ENCODE results near the gene PJA1.

Gene PJA1

GRCh38 chrX:69126642-69127041 lies 38.6 kb downstream of the PJA1 start:
- H3K36me3 ChIP-seq (ENCODE audit: insufficient read depth, low read length), result no peaks in the 10 kb centered on the region
- no peaks in the 10 kb centered on the region for H3K9me3 ChIP-seq (ENCODE audit: insufficient read depth, low read depth, low read length)
- no peak overlapping the region for H3K4me3 ChIP-seq (ENCODE audit: low read length)
- peaks cover 9% of the 10 kb centered on the region; the same call in 1 of the 2 replicates for H3K4me1 ChIP-seq (ENCODE audit: insufficient read depth, low read length)
- no peak overlapping the region for H3K9ac ChIP-seq (ENCODE audit: low read depth, low read length)
- WGBS, result 92% methylated on average over 4 of the region's 5 CpGs
- H3K27me3 ChIP-seq (ENCODE audit: insufficient read depth, low read length), result peaks cover 35% of the 10 kb centered on the region
- no peak overlapping the region for H3K27ac ChIP-seq (ENCODE audit: low read depth, low read length)

GRCh38 chrX:69125094-69125493 lies 40.2 kb downstream of the PJA1 start:
- no peaks in the 10 kb centered on the region for H3K9me3 ChIP-seq (ENCODE audit: insufficient read depth, low read depth, low read length)
- 97% methylated on average over 5 of the region's 5 CpGs for WGBS
- no peak overlapping the region for H3K4me3 ChIP-seq (ENCODE audit: low read length)
- peaks cover 31% of the 10 kb centered on the region for H3K27me3 ChIP-seq (ENCODE audit: insufficient read depth, low read length)
- H3K9ac ChIP-seq (ENCODE audit: low read depth, low read length), result no peak overlapping the region
- H3K27ac ChIP-seq (ENCODE audit: low read depth, low read length), result no peak overlapping the region
- H3K4me1 ChIP-seq (ENCODE audit: insufficient read depth, low read length), result peaks cover 5% of the 10 kb centered on the region; the same call in 1 of the 2 replicates
- no peaks in the 10 kb centered on the region for H3K36me3 ChIP-seq (ENCODE audit: insufficient read depth, low read length)

- H3K4me3 ChIP-seq (ENCODE audit: low read length), result no peak overlapping the region
- 92% methylated on average over 3 of the region's 3 CpGs for WGBS
- H3K27ac ChIP-seq (ENCODE audit: low read depth, low read length), result no peak overlapping the region
- H3K4me1 ChIP-seq (ENCODE audit: insufficient read depth, low read length), result peaks cover 5% of the 10 kb centered on the region; the same call in 1 of the 2 replicates
- H3K9ac ChIP-seq (ENCODE audit: low read depth, low read length), result no peak overlapping the region
- H3K9me3 ChIP-seq (ENCODE audit: insufficient read depth, low read depth, low read length), result no peaks in the 10 kb centered on the region
- no peaks in the 10 kb centered on the region for H3K36me3 ChIP-seq (ENCODE audit: insufficient read depth, low read length)
- peaks cover 21% of the 10 kb centered on the region for H3K27me3 ChIP-seq (ENCODE audit: insufficient read depth, low read length)
These were observed 41.1 kb downstream of the PJA1 start for GRCh38 chrX:69124108-69124507.

- Histone ChIP-seq H3K27me3 (ENCODE audit: insufficient read depth, low read length) (peaks cover 15% of the 10 kb centered on the region), H3K4me3 (ENCODE audit: low read length) (no peak overlapping the region), H3K27ac (ENCODE audit: low read depth, low read length) (no peak overlapping the region), H3K9ac (ENCODE audit: low read depth, low read length) (no peak overlapping the region), H3K9me3 (ENCODE audit: insufficient read depth, low read depth, low read length) (no peaks in the 10 kb centered on the region), H3K4me1 (ENCODE audit: insufficient read depth, low read length) (peaks cover 5% of the 10 kb centered on the region; the same call in 1 of the 2 replicates), H3K36me3 (ENCODE audit: insufficient read depth, low read length) (no peaks in the 10 kb centered on the region)
- WGBS, result 90% methylated on average over 8 of the region's 8 CpGs
These were observed 41.8 kb downstream of the PJA1 start for GRCh38 chrX:69123481-69123880.

DNA sequence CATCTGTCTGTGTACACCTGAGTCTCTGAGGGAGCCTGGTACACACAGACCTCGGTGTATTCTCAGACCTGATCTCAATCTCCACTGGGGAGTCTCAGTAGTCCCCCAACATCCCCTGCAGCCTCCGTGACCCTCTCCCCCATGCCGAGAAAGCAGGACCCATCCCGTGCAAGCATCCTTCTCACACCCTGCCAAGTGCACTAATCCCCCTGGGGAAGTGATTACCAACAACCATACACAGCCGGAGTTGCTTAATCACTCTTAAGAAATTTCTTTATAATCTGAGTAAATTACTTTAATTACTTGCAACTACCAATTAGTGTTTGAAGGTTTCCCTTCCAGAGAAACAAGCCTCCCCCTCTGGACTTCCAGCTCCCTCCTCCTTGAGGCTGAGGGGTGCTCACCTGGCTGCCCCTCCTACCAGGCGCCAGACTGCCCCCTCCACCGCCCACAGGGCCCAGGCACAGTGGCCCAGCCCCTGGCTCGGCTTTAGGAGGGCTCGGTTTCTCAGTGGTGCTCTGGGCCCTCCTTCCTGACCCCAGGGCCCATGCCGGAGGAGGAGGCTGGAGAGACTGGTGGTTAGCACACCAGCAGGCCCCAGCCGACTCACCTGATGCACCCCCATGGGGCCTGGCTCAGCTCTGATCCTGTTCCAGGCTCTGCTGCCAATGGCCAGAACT lies 43.8 kb downstream of the PJA1 start:
- no peak overlapping the region for H3K4me3 ChIP-seq (ENCODE audit: low read length)
- H3K27ac ChIP-seq (ENCODE audit: low read depth, low read length), result no peak overlapping the region
- H3K9me3 ChIP-seq (ENCODE audit: insufficient read depth, low read depth, low read length), result no peaks in the 10 kb centered on the region
- H3K27me3 ChIP-seq (ENCODE audit: insufficient read depth, low read length), result no peaks in the 10 kb centered on the region
- 84% methylated on average over 10 of the region's 11 CpGs for WGBS
- no peaks in the 10 kb centered on the region for H3K36me3 ChIP-seq (ENCODE audit: insufficient read depth, low read length)
- H3K9ac ChIP-seq (ENCODE audit: low read depth, low read length), result no peak overlapping the region
- no peaks in the 10 kb centered on the region for H3K4me1 ChIP-seq (ENCODE audit: insufficient read depth, low read length)

GRCh38 chrX:69120476-69120875 lies 44.8 kb downstream of the PJA1 start:
- WGBS, result 90% methylated on average over 5 of the region's 5 CpGs
- Histone ChIP-seq H3K27me3 (ENCODE audit: insufficient read depth, low read length) (no peaks in the 10 kb centered on the region), H3K9me3 (ENCODE audit: insufficient read depth, low read depth, low read length) (no peaks in the 10 kb centered on the region), H3K4me1 (ENCODE audit: insufficient read depth, low read length) (no peaks in the 10 kb centered on the region), H3K36me3 (ENCODE audit: insufficient read depth, low read length) (no peaks in the 10 kb centered on the region), H3K4me3 (ENCODE audit: low read length) (no peak overlapping the region), H3K27ac (ENCODE audit: low read depth, low read length) (no peak overlapping the region), H3K9ac (ENCODE audit: low read depth, low read length) (no peak overlapping the region)

- Histone ChIP-seq H3K27me3 (ENCODE audit: insufficient read depth, low read length) (no peaks in the 10 kb centered on the region), H3K27ac (ENCODE audit: low read depth, low read length) (no peak overlapping the region), H3K36me3 (ENCODE audit: insufficient read depth, low read length) (no peaks in the 10 kb centered on the region), H3K4me1 (ENCODE audit: insufficient read depth, low read length) (no peaks in the 10 kb centered on the region), H3K4me3 (ENCODE audit: low read length) (no peak overlapping the region), H3K9me3 (ENCODE audit: insufficient read depth, low read depth, low read length) (no peaks in the 10 kb centered on the region), H3K9ac (ENCODE audit: low read depth, low read length) (no peak overlapping the region)
- 83% methylated on average over 1 of the region's 2 CpGs for WGBS
These were observed 46.1 kb downstream of the PJA1 start for GRCh38 chrX:69119122-69119521.

- 91% methylated on average over 11 of the region's 11 CpGs for WGBS
- Histone ChIP-seq H3K27me3 (ENCODE audit: insufficient read depth, low read length) (no peaks in the 10 kb centered on the region), H3K4me3 (ENCODE audit: low read length) (no peak overlapping the region), H3K9ac (ENCODE audit: low read depth, low read length) (no peak overlapping the region), H3K9me3 (ENCODE audit: insufficient read depth, low read depth, low read length) (no peaks in the 10 kb centered on the region), H3K4me1 (ENCODE audit: insufficient read depth, low read length) (no peaks in the 10 kb centered on the region), H3K36me3 (ENCODE audit: insufficient read depth, low read length) (no peaks in the 10 kb centered on the region), H3K27ac (ENCODE audit: low read depth, low read length) (no peak overlapping the region)
These were observed 47.3 kb downstream of the PJA1 start for GRCh38 chrX:69117876-69118526.

DNA sequence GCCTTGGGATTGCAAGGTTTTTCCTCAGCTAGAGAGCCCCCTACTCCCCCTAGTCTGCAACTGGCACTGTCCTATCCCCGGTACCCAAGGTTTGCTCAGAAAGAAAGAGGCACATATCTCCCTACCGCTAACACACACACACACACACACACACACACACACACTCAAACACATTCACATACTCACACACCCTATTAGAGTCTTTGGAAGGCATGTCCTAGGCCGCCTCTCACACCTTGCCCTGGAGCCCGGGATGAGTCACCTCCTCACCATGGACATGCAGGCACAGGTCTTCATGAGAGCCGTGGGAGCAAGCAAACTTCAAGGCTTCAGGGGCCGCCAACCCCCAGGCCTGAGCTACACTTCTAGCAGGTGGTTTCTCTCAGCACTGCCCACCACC lies 49.2 kb downstream of the PJA1 start:
- WGBS, result 85% methylated on average over 6 of the region's 6 CpGs
- H3K36me3 ChIP-seq (ENCODE audit: insufficient read depth, low read length), result no peaks in the 10 kb centered on the region
- no peak overlapping the region for H3K27ac ChIP-seq (ENCODE audit: low read depth, low read length)
- H3K9ac ChIP-seq (ENCODE audit: low read depth, low read length), result no peak overlapping the region
- no peaks in the 10 kb centered on the region for H3K9me3 ChIP-seq (ENCODE audit: insufficient read depth, low read depth, low read length)
- no peaks in the 10 kb centered on the region for H3K27me3 ChIP-seq (ENCODE audit: insufficient read depth, low read length)
- H3K4me3 ChIP-seq (ENCODE audit: low read length), result no peak overlapping the region
- H3K4me1 ChIP-seq (ENCODE audit: insufficient read depth, low read length), result no peaks in the 10 kb centered on the region

- Histone ChIP-seq H3K27me3 (ENCODE audit: insufficient read depth, low read length) (no peaks in the 10 kb centered on the region), H3K36me3 (ENCODE audit: insufficient read depth, low read length) (no peaks in the 10 kb centered on the region), H3K9me3 (ENCODE audit: insufficient read depth, low read depth, low read length) (no peaks in the 10 kb centered on the region), H3K4me1 (ENCODE audit: insufficient read depth, low read length) (0 out of 2 replicates have a peak, but pooled peaks cover 4% of the 10 kb centered on the region), H3K9ac (ENCODE audit: low read depth, low read length) (no peak overlapping the region), H3K4me3 (ENCODE audit: low read length) (no peak overlapping the region), H3K27ac (ENCODE audit: low read depth, low read length) (no peak overlapping the region)
These were observed 51.5 kb downstream of the PJA1 start for GRCh38 chrX:69113723-69114122.

Measured in HUES64 (cell line).